Natural killer cell treated with Interleukin-12 subunit alpha and Interleukin-12 subunit beta and Interleukin-15 and Interleukin-18, amount 100 ng/mL, for 72 hours (primary cell): Measurements from ENCODE around the gene RRAS2. TPM values are rescaled to one million over a fixed set of nuclear protein-coding genes. Genes with fewer than 3 reads are reported as not detected.

ENCODE experiments used
- ATAC-seq, 2 donors: fragments of 150-1000 bp; cut with Tn5 transposase in 1 of 2; sonication (Bioruptor Pico), chemical (Tn5 transposase) in 1 of 2; 2 replicates each; pipeline ENCODE4 v1.10.0; 2021
- DNase-seq: peaks from one replicate; pipeline ENCODE4 v3.0.0; 2022; ENCODE audit warnings: low spot score
- H3K27ac Mint-ChIP-seq, 2 donors: 1 replicate in 1 of 2; 2 replicates in 1 of 2; pipeline ENCODE4 v1.8.0; 2022; ENCODE audit warnings: mixed read lengths in 2 of 2, mild to moderate bottlenecking in 1 of 2, moderate library complexity in 1 of 2
- H3K27me3 Mint-ChIP-seq, 2 donors: 1 replicate in 1 of 2; 2 replicates in 1 of 2; pipeline ENCODE4 v1.8.0; 2022; ENCODE audit warnings: mixed read lengths in 2 of 2
- H3K36me3 Mint-ChIP-seq: one replicate; pipeline ENCODE4 v1.8.0; 2022; ENCODE audit warnings: mixed read lengths
- H3K4me1 Mint-ChIP-seq, 2 donors: 1 replicate in 1 of 2; 2 replicates in 1 of 2; pipeline ENCODE4 v1.8.0; 2022; ENCODE audit warnings: low read depth in 2 of 2, mixed read lengths in 2 of 2, mild to moderate bottlenecking in 1 of 2
- H3K4me3 Mint-ChIP-seq: one replicate; pipeline ENCODE4 v1.8.0; 2022; ENCODE audit warnings: mixed read lengths
- H3K9me3 Mint-ChIP-seq: 2 replicates; pipeline ENCODE4 v1.8.0; 2022; ENCODE audit warnings: mixed read lengths
- total RNA-seq, 2 donors: library from RNA; stranded (reverse); gene quantifications; one replicate each; pipeline ENCODE4 v1.2.3, GENCODE V29; 2022

The RRAS2 gene
- total RNA-seq, 2 donors from 2014 or later = 97.3 to 141 TPM

- Mint-ChIP-seq H3K4me3 (peak overlapping the region; percentile 39), H3K27me3 (no peaks in the 10 kb centered on the region), H3K4me1 (peaks cover 66% of the 10 kb centered on the region in 2 donors), H3K9me3 (peaks cover 2% of the 10 kb centered on the region), H3K27ac (peak overlapping the region; percentile 61 to 96), H3K36me3 (no peaks in the 10 kb centered on the region)
- DNase-seq = no peak
- ATAC-seq = no peak
Observed at GRCh38 chr11:14322510-14322909, 36.5 kb downstream of the RRAS2 start.

GRCh38 chr11:14320020-14320419, 39.0 kb downstream of the RRAS2 start:
- Mint-ChIP-seq H3K4me3 (peak overlapping the region; percentile 71), H3K27ac (peak overlapping the region; percentile 64 to 84), H3K27me3 (no peaks in the 10 kb centered on the region), H3K36me3 (no peaks in the 10 kb centered on the region), H3K4me1 (peaks cover 60 to 66% of the 10 kb centered on the region in 2 donors), H3K9me3 (peaks cover 2% of the 10 kb centered on the region)
- ATAC-seq = peak; percentile 73 to 86
- no peak for DNase-seq

GRCh38 chr11:14318581-14318981, 40.4 kb downstream of the RRAS2 start:
- peaks cover 2% of the 10 kb centered on the region for H3K9me3 Mint-ChIP-seq
- peak overlapping the region in 1 of 2 donors; percentile 84 for H3K27ac Mint-ChIP-seq
- no peaks in the 10 kb centered on the region for H3K27me3 Mint-ChIP-seq
- DNase-seq (no peak), ATAC-seq (no peak)
- no peaks in the 10 kb centered on the region for H3K36me3 Mint-ChIP-seq
- peaks cover 55 to 64% of the 10 kb centered on the region in 2 donors for H3K4me1 Mint-ChIP-seq
- H3K4me3 Mint-ChIP-seq = no peak overlapping the region

GRCh38 chr11:14317659-14318325, 41.2 kb downstream of the RRAS2 start:
- Mint-ChIP-seq H3K4me1 (peaks cover 55 to 64% of the 10 kb centered on the region in 2 donors), H3K4me3 (no peak overlapping the region), H3K9me3 (peaks cover 2% of the 10 kb centered on the region), H3K27me3 (no peaks in the 10 kb centered on the region), H3K27ac (peak overlapping the region; percentile 15 to 60), H3K36me3 (no peaks in the 10 kb centered on the region)
- no peak for ATAC-seq
- no peak for DNase-seq

- DNase-seq = no peak
- Mint-ChIP-seq H3K4me3 (peak overlapping the region; percentile 18), H3K27me3 (no peaks in the 10 kb centered on the region), H3K36me3 (no peaks in the 10 kb centered on the region), H3K27ac (peak overlapping the region; percentile 24 to 82), H3K4me1 (peaks cover 40 to 51% of the 10 kb centered on the region in 2 donors), H3K9me3 (no peaks in the 10 kb centered on the region)
- no peak for ATAC-seq
Observed at GRCh38 chr11:14315130-14315529, 43.9 kb downstream of the RRAS2 start.

GRCh38 chr11:14314127-14314526, 44.9 kb downstream of the RRAS2 start:
- peak overlapping the region; percentile 30 for H3K4me3 Mint-ChIP-seq
- H3K4me1 Mint-ChIP-seq = peaks cover 33 to 43% of the 10 kb centered on the region in 2 donors
- DNase-seq = no peak
- no peaks in the 10 kb centered on the region for H3K9me3 Mint-ChIP-seq
- no peaks in the 10 kb centered on the region for H3K36me3 Mint-ChIP-seq
- no peaks in the 10 kb centered on the region for H3K27me3 Mint-ChIP-seq
- ATAC-seq = no peak
- H3K27ac Mint-ChIP-seq = peak overlapping the region; percentile 51 to 82

GRCh38 chr11:14312736-14313438, 46.1 kb downstream of the RRAS2 start:
- Mint-ChIP-seq H3K4me3 (peak overlapping the region; percentile 59), H3K27me3 (no peaks in the 10 kb centered on the region), H3K9me3 (no peaks in the 10 kb centered on the region), H3K4me1 (peaks cover 33 to 35% of the 10 kb centered on the region in 2 donors), H3K27ac (peak overlapping the region; percentile 51 to 82), H3K36me3 (no peaks in the 10 kb centered on the region)
- peak; percentile 64 for DNase-seq
- peak; percentile 41 to 52 for ATAC-seq

GRCh38 chr11:14310679-14311078, 48.3 kb downstream of the RRAS2 start:
- DNase-seq (no peak), ATAC-seq (no peak)
- Mint-ChIP-seq H3K27ac (no peak overlapping the region), H3K36me3 (no peaks in the 10 kb centered on the region), H3K4me1 (peaks cover 34 to 38% of the 10 kb centered on the region in 2 donors), H3K4me3 (no peak overlapping the region), H3K27me3 (no peaks in the 10 kb centered on the region), H3K9me3 (no peaks in the 10 kb centered on the region)

- H3K27me3 Mint-ChIP-seq = no peaks in the 10 kb centered on the region
- H3K4me1 Mint-ChIP-seq = peaks cover 28 to 34% of the 10 kb centered on the region in 2 donors
- DNase-seq (no peak), ATAC-seq (no peak)
- H3K36me3 Mint-ChIP-seq = no peaks in the 10 kb centered on the region
- H3K4me3 Mint-ChIP-seq = no peak overlapping the region
- no peak overlapping the region for H3K27ac Mint-ChIP-seq
- H3K9me3 Mint-ChIP-seq = no peaks in the 10 kb centered on the region
Observed at GRCh38 chr11:14309425-14310192, 49.4 kb downstream of the RRAS2 start.

GRCh38 chr11:14308897-14309387, 50.0 kb downstream of the RRAS2 start:
- ATAC-seq = peak; percentile 47 to 67
- Mint-ChIP-seq H3K4me3 (no peak overlapping the region), H3K4me1 (peaks cover 30 to 37% of the 10 kb centered on the region in 2 donors), H3K27ac (no peak overlapping the region), H3K36me3 (no peaks in the 10 kb centered on the region), H3K27me3 (no peaks in the 10 kb centered on the region), H3K9me3 (no peaks in the 10 kb centered on the region)
- no peak for DNase-seq

- no peak for DNase-seq
- peak in 1 of 2 donors; percentile 73 for ATAC-seq
- Mint-ChIP-seq H3K4me3 (no peak overlapping the region), H3K4me1 (peaks cover 31 to 39% of the 10 kb centered on the region in 2 donors), H3K36me3 (no peaks in the 10 kb centered on the region), H3K27ac (no peak overlapping the region), H3K27me3 (no peaks in the 10 kb centered on the region), H3K9me3 (no peaks in the 10 kb centered on the region)
Observed at GRCh38 chr11:14308114-14308896, 50.7 kb downstream of the RRAS2 start.

GRCh38 chr11:14306481-14306880, 52.5 kb downstream of the RRAS2 start:
- no peak for DNase-seq
- peak overlapping the region in 1 of 2 donors; percentile 9 for H3K27ac Mint-ChIP-seq
- no peaks in the 10 kb centered on the region for H3K27me3 Mint-ChIP-seq
- no peaks in the 10 kb centered on the region for H3K36me3 Mint-ChIP-seq
- no peak overlapping the region for H3K4me3 Mint-ChIP-seq
- no peak for ATAC-seq
- H3K4me1 Mint-ChIP-seq = peaks cover 21 to 39% of the 10 kb centered on the region in 2 donors
- H3K9me3 Mint-ChIP-seq = no peaks in the 10 kb centered on the region

GRCh38 chr11:14305649-14306048, 53.3 kb downstream of the RRAS2 start:
- no peaks in the 10 kb centered on the region for H3K27me3 Mint-ChIP-seq
- peaks cover 21 to 39% of the 10 kb centered on the region in 2 donors for H3K4me1 Mint-ChIP-seq
- H3K27ac Mint-ChIP-seq = no peak overlapping the region
- no peaks in the 10 kb centered on the region for H3K36me3 Mint-ChIP-seq
- H3K4me3 Mint-ChIP-seq = no peak overlapping the region
- H3K9me3 Mint-ChIP-seq = no peaks in the 10 kb centered on the region
- DNase-seq (no peak), ATAC-seq (no peak)
